A549 (cell line): ENCODE measurements around the gene NUDT19. TPM values are rescaled to one million over a fixed set of nuclear protein-coding genes. Genes with fewer than 3 reads are reported as not detected.

Experiments used
- ATAC-seq, 2 experiments: fragments of 200-7000 bp in 1 of 2; fragments of >200 bp in 1 of 2; cut with Nextera tagmentation in 1 of 2; cut with Tn5 transposase in 1 of 2; 3 replicates each; pipeline versions ENCODE4 v1.8.0 to v1.9.1; 2018 to 2020; ENCODE audit warnings: mild to moderate bottlenecking in 1 of 2, moderate library complexity in 1 of 2
- CTCF ChIA-PET: fragments of 300-600 bp; sonication (Branson Sonifier 250); formaldehyde crosslinking; extraction: SDS; loops from one replicate; lab custom pipeline; 2021; ENCODE audit warnings: antibody characterized with exemption, inconsistent platforms; lab: Yijun Ruan, JAX
- POLR2A ChIA-PET: fragments of 350-600 bp; formaldehyde crosslinking; extraction: SDS; loops from one replicate; lab custom pipeline; 2021; ENCODE audit warnings: antibody characterized with exemption, inconsistent platforms; lab: Yijun Ruan, JAX
- DNase-seq, 2 experiments: peaks; one replicate each; pipeline versions ENCODE4 v3.0.0 to v3.0.0-alpha.2; 2011 to 2016; ENCODE audit warnings: low read depth in 1 of 2, low spot score in 1 of 2
- FAIRE-seq: peaks from 2 replicates; lab custom pipeline; 2011; peaks lifted over from hg19 to GRCh38; lab: Jason Lieb, UNC
- H3K27ac ChIP-seq, 2 experiments: fragments of >200 bp; sonication (Bioruptor Twin); formaldehyde crosslinking; 3 replicates each; pipeline ENCODE4 v1.5.1; 2016 to 2017
- H3K4me1 ChIP-seq: fragments of >200 bp; sonication (Bioruptor Twin); formaldehyde crosslinking; 3 replicates; pipeline ENCODE4 v1.6.1; 2016
- H3K4me2 ChIP-seq: fragments of >200 bp; sonication (Bioruptor Twin); formaldehyde crosslinking; 3 replicates; pipeline ENCODE4 v1.6.1; 2016
- H3K4me3 ChIP-seq: fragments of >200 bp; sonication (Bioruptor Twin); formaldehyde crosslinking; 3 replicates; pipeline ENCODE4 v1.5.1; 2016
- H3K9me3 ChIP-seq: fragments of >200 bp; sonication (Bioruptor Twin); formaldehyde crosslinking; 3 replicates; pipeline ENCODE4 v1.6.1; 2016
- ATOH8 ChIP-seq: fragments of 250-450 bp; sonication (Bioruptor Pico); IDR thresholded peaks from 2 replicates; pipeline ENCODE4 v1.5.0; 2020; ENCODE audit warnings: low read depth, mild to moderate bottlenecking, moderate library complexity
- CBX2 ChIP-seq: fragments of 200-600 bp; sonication (generic); IDR thresholded peaks from 2 replicates; pipeline ENCODE4 v1.6.1; 2016; ENCODE audit warnings: low read depth, mild to moderate bottlenecking, borderline replicate concordance
- CEBPB ChIP-seq, 2 experiments: fragments of >200 bp in 1 of 2; sonication (Bioruptor Twin) in 1 of 2; formaldehyde crosslinking in 1 of 2; IDR thresholded peaks; 2 replicates each; pipeline ENCODE4 v1.6.1; 2012 to 2016
- CHD2 ChIP-seq: fragments of 150-350 bp; IDR thresholded peaks from 2 replicates; pipeline ENCODE4 v1.6.1; 2014; ENCODE audit warnings: low read length; ENCODE audit not compliant: partially characterized antibody
- CHD4 ChIP-seq: fragments of 200-600 bp; sonication (generic); IDR thresholded peaks from 2 replicates; pipeline ENCODE4 v1.6.1; 2016; ENCODE audit warnings: antibody characterized with exemption, mild to moderate bottlenecking, borderline replicate concordance
- EHF ChIP-seq: fragments of 250-450 bp; sonication (Bioruptor Pico); IDR thresholded peaks from 2 replicates; pipeline ENCODE4 v1.5.0; 2020; ENCODE audit warnings: mild to moderate bottlenecking
- ELK1 ChIP-seq: fragments of 150-350 bp; IDR thresholded peaks from 2 replicates; pipeline ENCODE4 v1.6.1; 2014; ENCODE audit warnings: low read depth, mild to moderate bottlenecking, low read length
- EP300 ChIP-seq, 2 experiments: fragments of >200 bp; sonication (Bioruptor Twin); formaldehyde crosslinking; IDR thresholded peaks; 2 replicates in 1 of 2; 3 replicates in 1 of 2; pipeline ENCODE4 v1.6.1; 2016 to 2017
- ESRRA ChIP-seq: fragments of 150-350 bp; IDR thresholded peaks from 2 replicates; pipeline ENCODE4 v1.6.1; 2014; ENCODE audit warnings: mild to moderate bottlenecking, low read length, borderline replicate concordance
- FOSL2 ChIP-seq, 2 experiments: fragments of 450-650 bp in 1 of 2; fragments of >200 bp in 1 of 2; sonication (Bioruptor Twin) in 1 of 2; formaldehyde crosslinking; IDR thresholded peaks; 2 replicates each; pipeline versions ENCODE4 v1.5.0 to v1.6.1; 2016 to 2020; ENCODE audit warnings: mild to moderate bottlenecking in 1 of 2, moderate library complexity in 1 of 2
- FOXS1 ChIP-seq: fragments of 250-450 bp; sonication (Bioruptor Pico); IDR thresholded peaks from 2 replicates; pipeline ENCODE4 v1.5.0; 2020; ENCODE audit warnings: mild to moderate bottlenecking, moderate library complexity
- HDAC2 ChIP-seq: fragments of 200-600 bp; sonication (generic); IDR thresholded peaks from 2 replicates; pipeline ENCODE4 v1.6.1; 2016
- HOXB13 ChIP-seq: fragments of 250-450 bp; sonication (Bioruptor Pico); IDR thresholded peaks from 2 replicates; pipeline ENCODE4 v1.5.0; 2020; ENCODE audit warnings: low read depth, mild to moderate bottlenecking, moderate library complexity
- HOXB5 ChIP-seq: fragments of 250-450 bp; sonication (Bioruptor Pico); IDR thresholded peaks from 2 replicates; pipeline ENCODE4 v1.5.0; 2020; ENCODE audit warnings: mild to moderate bottlenecking, moderate library complexity
- JUN ChIP-seq, 2 experiments: fragments of >200 bp; sonication (Bioruptor Twin); formaldehyde crosslinking; IDR thresholded peaks; 2 replicates in 1 of 2; 3 replicates in 1 of 2; pipeline ENCODE4 v1.6.1; 2016 to 2017
- KDM5A ChIP-seq: fragments of 200-600 bp; sonication (generic); IDR thresholded peaks from 2 replicates; pipeline ENCODE4 v1.6.1; 2016; ENCODE audit warnings: antibody characterized with exemption, mild to moderate bottlenecking
- MAZ ChIP-seq: fragments of 150-350 bp; IDR thresholded peaks from 2 replicates; pipeline ENCODE4 v1.6.1; 2014; ENCODE audit warnings: antibody characterized with exemption, low read depth, low read length, borderline replicate concordance
- NFE2L2 ChIP-seq: fragments of 150-350 bp; conservative IDR thresholded peaks from 2 replicates; pipeline ENCODE4 v1.6.1; 2014; ENCODE audit warnings: low read length
- POLR2A ChIP-seq: IDR thresholded peaks from 2 replicates; pipeline ENCODE4 v1.6.1; 2012; ENCODE audit warnings: mild to moderate bottlenecking, low read length
- RARB ChIP-seq: fragments of 250-450 bp; sonication (Bioruptor Pico); IDR thresholded peaks from 2 replicates; pipeline ENCODE4 v1.8.0; 2021; ENCODE audit warnings: mild to moderate bottlenecking, moderate library complexity
- RCOR1 ChIP-seq: fragments of 150-350 bp; IDR thresholded peaks from 2 replicates; pipeline ENCODE4 v1.6.1; 2014; ENCODE audit warnings: antibody characterized with exemption, low read length, low read depth
- RFX5 ChIP-seq: fragments of 450-650 bp; IDR thresholded peaks from 2 replicates; pipeline ENCODE4 v1.7.1; 2014; ENCODE audit warnings: antibody characterized with exemption, mild to moderate bottlenecking, moderate library complexity
- RNF2 ChIP-seq: fragments of 200-600 bp; sonication (generic); IDR thresholded peaks from 2 replicates; pipeline ENCODE4 v1.6.1; 2016; ENCODE audit warnings: low read depth, mild to moderate bottlenecking, antibody characterized with exemption, moderate library complexity, borderline replicate concordance
- SREBF2 ChIP-seq: fragments of 450-650 bp; IDR thresholded peaks from 2 replicates; pipeline ENCODE4 v1.6.1; 2014; ENCODE audit warnings: mild to moderate bottlenecking, moderate library complexity
- ZC3H11A ChIP-seq: fragments of 450-650 bp; IDR thresholded peaks from 2 replicates; pipeline ENCODE4 v1.6.1; 2014; ENCODE audit warnings: antibody characterized with exemption, mild to moderate bottlenecking
- WGBS: methylation state at CpG from one replicate; pipeline ENCODE4 v1.1.6; 2017; ENCODE audit errors: missing lambda C conversion rate; 5-methylcytosine and 5-hydroxymethylcytosine counted together
- polyA plus RNA-seq, 4 experiments: library from polyadenylated mRNA; depleted of rRNA in 3 of 4; stranded (reverse); fragments of >200 nt; fragmentation: RNase III in 1 of 4; extraction: RNeasy Plus Mini Kit Qiagen cat#74134 plus additional on column Dnase treatment in 1 of 4; gene quantifications; 2 replicates in 3 of 4; 3 replicates in 1 of 4; pipeline ENCODE4 v1.2.3, GENCODE V29; 2011 to 2017
- TF ChIP-seq, protein P1 (sequence below): fragments of >200 bp; sonication (Bioruptor Twin); formaldehyde crosslinking; IDR thresholded peaks from 2 replicates; pipeline ENCODE4 v1.6.1; 2016

Gene NUDT19
- polyA plus RNA-seq, 2 of the 4 experiments (the other 2 are of a cell fraction) = 30.1 to 32.6 TPM

DNA sequence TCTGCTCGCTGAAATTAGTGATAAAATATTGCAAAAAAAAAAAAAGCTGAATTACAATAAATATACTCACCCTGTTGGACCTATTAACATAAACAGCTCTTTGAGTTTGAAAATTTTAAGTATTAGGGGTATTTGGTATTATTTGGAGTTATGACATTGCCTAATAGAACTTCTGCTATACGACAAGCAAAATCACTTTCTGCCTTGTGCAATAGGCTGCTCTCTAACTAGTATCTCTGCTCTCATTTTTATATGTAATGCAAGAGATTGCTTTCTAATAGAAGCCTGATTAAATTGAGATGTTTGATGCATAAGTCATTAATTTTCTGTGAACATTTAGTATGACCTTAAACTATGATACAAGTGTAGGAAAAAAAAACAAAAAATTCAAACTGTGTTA, 10.6 kb upstream of the NUDT19 start:
- ATAC-seq (no peak), FAIRE-seq (peak; percentile 98), DNase-seq (no peak)
- Histone ChIP-seq H3K4me2 (no peak overlapping the region), H3K4me1 (no peaks in the 10 kb centered on the region; the same call in 2 of the 3 replicates), H3K27ac (no peak overlapping the region), H3K9me3 (no peaks in the 10 kb centered on the region; the same call in 2 of the 3 replicates), H3K4me3 (no peak overlapping the region)
- WGBS = 67% methylated on average over 2 of the region's 2 CpGs
- CTCF ChIA-PET = interaction anchor here (0.9 to 1.1 kb wide), 2 partner anchors 11 to 19 kb away, joined by 3 read pairs; partner anchors contain the start of gene NUDT19
- POLR2A ChIA-PET = interaction anchor here (2.0 kb wide), 1 partner anchor 11 kb away, joined by 8 read pairs; the partner anchor contains the start of gene NUDT19
- TF ChIP-seq JUN (IDR thresholded peaks at IDR 0.05) (no peak), FOSL2 (IDR thresholded peaks at IDR 0.05) (no peak), FOSL2 (CRISPR knock-in tag; IDR thresholded peaks at IDR 0.05) (no peak), ESRRA (no peak), CHD4 (no peak), EP300 (IDR thresholded peaks at IDR 0.05) (no peak), ATOH8 (CRISPR knock-in tag) (no peak), MAZ (no peak), NFE2L2 (no peak), SREBF2 (no peak), EHF (CRISPR knock-in tag) (no peak), ZC3H11A (no peak), ELK1 (no peak), RNF2 (no peak)
- TF ChIP-seq, all 56 proteins: peak for 0

GRCh38 chr19:32682317-32682716, 9.3 kb upstream of the NUDT19 start:
- H3K4me3 ChIP-seq = no peak overlapping the region
- H3K4me1 ChIP-seq = no peaks in the 10 kb centered on the region
- ATAC-seq = no peak
- DNase-seq = no peak
- ChIA-PET CTCF (interaction anchor here (0.8 to 1.7 kb wide), 2 partner anchors 9 to 17 kb away, joined by 3 to 8 read pairs; partner anchors contain the start of gene NUDT19), POLR2A (interaction anchor here (0.8 kb wide), 1 partner anchor 9 kb away, joined by 4 read pairs; the partner anchor contains the start of gene NUDT19)
- TF ChIP-seq CBX2 = no peak
- no peak for TF ChIP-seq CHD2
- peak; percentile 97 for FAIRE-seq
- no peak overlapping the region for H3K4me2 ChIP-seq
- WGBS = 83% methylated on average over 4 of the region's 4 CpGs
- no peaks in the 10 kb centered on the region for H3K9me3 ChIP-seq
- no peak overlapping the region for H3K27ac ChIP-seq

GRCh38 chr19:32686847-32687475, 4.7 kb upstream of the NUDT19 start:
- DNase-seq (no peak), ATAC-seq (no peak), FAIRE-seq (no peak)
- WGBS = 89% methylated on average over 6 of the region's 6 CpGs
- no peak overlapping the region for H3K27ac ChIP-seq
- H3K4me1 ChIP-seq = peaks cover 13% of the 10 kb centered on the region
- no peak overlapping the region for H3K4me2 ChIP-seq
- H3K9me3 ChIP-seq = no peaks in the 10 kb centered on the region
- ChIA-PET CTCF (interaction anchor here (0.7 to 3.4 kb wide), 4 partner anchors 10 to 289 kb away, joined by 3 to 11 read pairs (median 6); no protein-coding TSS in a partner anchor), POLR2A (no interaction called here)
- no peak for TF ChIP-seq HDAC2
- no peak for TF ChIP-seq ESRRA
- no peak for TF ChIP-seq FOSL2 (IDR thresholded peaks at IDR 0.05)
- no peak for TF ChIP-seq FOSL2 (CRISPR knock-in tag; IDR thresholded peaks at IDR 0.05)
- no peak for TF ChIP-seq FOXS1 (CRISPR knock-in tag)
- TF ChIP-seq RNF2 = no peak
- TF ChIP-seq, protein P1, sequence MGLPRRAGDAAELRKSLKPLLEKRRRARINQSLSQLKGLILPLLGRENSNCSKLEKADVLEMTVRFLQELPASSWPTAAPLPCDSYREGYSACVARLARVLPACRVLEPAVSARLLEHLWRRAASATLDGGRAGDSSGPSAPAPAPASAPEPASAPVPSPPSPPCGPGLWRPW = no peak
- TF ChIP-seq CEBPB (IDR thresholded peaks at IDR 0.05) = no peak
- no peak for TF ChIP-seq RCOR1
- no peak for TF ChIP-seq SREBF2
- no peak for TF ChIP-seq EP300 (IDR thresholded peaks at IDR 0.05)
- no peak for TF ChIP-seq EHF (CRISPR knock-in tag)
- no peak for TF ChIP-seq CBX2
- no peak for TF ChIP-seq RFX5
- TF ChIP-seq RARB (CRISPR knock-in tag) = no peak
- TF ChIP-seq POLR2A = no peak
- TF ChIP-seq HOXB13 (CRISPR knock-in tag) = no peak
- no peak for TF ChIP-seq HOXB5 (CRISPR knock-in tag)
- no peak for TF ChIP-seq KDM5A
- no peak overlapping the region for H3K4me3 ChIP-seq
